ENCODE measurements around the gene SECISBP2.
"Not testable (repeated sequence)": the region's sequence is repeated elsewhere in the genome, so short reads cannot be mapped to it uniquely, and the experiment has no call there.

SECISBP2 gene

DNA sequence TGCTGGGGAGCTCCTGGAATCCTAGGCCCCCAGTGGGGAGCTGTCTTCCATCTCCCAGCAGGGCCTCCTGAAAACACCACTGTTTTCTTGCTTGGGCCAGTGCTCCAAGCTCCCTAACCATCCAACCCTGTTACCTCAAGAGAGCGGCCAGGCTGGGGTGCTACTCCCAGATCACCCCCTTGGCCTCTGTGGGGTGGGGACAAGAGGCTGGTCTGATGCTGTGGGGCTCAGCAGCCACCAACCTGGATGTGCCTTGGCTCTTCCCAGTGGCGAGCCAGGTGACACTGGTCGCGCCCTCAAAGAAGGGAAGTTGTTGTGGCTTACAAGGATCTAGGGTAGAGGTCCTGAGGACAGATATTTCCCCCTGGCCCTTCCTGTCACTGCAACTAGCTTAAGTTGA, 49.0 kb downstream of the SECISBP2 start:
- Mint-ChIP-seq H3K27me3 (no peaks in the 10 kb centered on the region), H3K9me3 (no peaks in the 10 kb centered on the region), H3K36me3 (ENCODE audit: insufficient read depth) (peaks cover 26% of the 10 kb centered on the region), H3K27ac (peak overlapping the region in 1 of 2 donors; percentile 32), H3K4me3 (no peak overlapping the region), H3K4me1 (ENCODE audit: low read depth in 2 of 2) (peaks cover 6 to 8% of the 10 kb centered on the region in 2 donors)
- DNase-seq (no peak), ATAC-seq (replicated peaks) (no peak)

DNA sequence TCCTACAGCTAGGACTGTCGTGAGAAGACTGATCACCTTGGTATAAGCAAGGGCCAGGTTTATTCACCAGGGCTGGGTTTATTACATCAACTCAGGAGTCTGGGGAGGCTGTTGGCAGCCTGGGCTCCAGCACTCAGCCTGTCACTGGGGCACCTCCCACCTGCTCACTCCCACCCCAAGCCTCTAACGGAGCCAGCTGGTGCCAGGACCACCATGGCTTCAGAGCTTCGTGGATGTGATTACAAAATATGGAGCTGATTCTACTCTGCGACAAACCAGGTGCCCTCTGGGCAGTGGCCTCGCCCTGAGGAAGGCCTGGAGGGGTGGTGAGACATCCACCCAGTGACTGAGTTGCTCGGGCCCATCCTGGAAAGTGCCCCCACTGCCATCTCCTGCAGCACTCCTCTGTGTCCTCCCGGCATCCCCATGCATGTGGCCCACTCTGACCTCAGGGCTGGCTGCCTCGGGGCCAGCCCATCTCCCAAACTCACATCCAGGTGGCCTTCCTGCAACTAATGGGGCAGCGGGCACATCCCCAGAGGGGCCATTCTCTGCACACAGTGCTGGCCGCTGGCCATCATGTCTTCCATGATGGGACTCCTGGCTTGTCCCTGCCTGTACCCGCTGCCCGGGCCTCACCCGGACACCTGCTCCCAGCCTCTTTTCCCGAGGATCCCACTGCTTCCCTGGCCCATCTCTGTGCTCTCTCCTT, 49.6 kb downstream of the SECISBP2 start:
- Mint-ChIP-seq H3K9me3 (no peaks in the 10 kb centered on the region), H3K4me3 (no peak overlapping the region), H3K27me3 (no peaks in the 10 kb centered on the region), H3K4me1 (ENCODE audit: low read depth in 2 of 2) (peaks cover 8 to 9% of the 10 kb centered on the region in 2 donors), H3K36me3 (ENCODE audit: insufficient read depth) (peaks cover 29% of the 10 kb centered on the region), H3K27ac (peak overlapping the region; percentile 22 to 32)
- DNase-seq (no peak), ATAC-seq (replicated peaks) (no peak)

DNA sequence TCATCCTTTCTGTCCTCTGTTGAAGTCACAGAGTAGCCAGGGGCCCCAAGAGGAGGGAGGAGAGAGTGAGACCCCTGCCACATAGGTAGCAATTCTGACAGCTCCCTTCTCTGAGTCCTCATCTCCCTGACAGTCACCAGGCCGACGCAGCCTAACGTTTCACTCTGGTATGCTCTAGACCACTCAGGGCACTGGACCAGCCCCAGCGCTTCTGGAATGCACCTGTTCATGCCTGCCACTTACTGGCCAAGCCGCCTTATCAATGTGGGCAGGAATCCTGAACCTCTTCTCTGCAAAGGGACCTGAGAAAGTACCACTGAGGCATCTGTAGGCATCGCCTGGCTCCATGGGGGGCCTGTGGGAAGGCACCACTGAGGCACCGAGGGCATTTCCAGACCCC, 50.2 kb downstream of the SECISBP2 start:
- ATAC-seq (replicated peaks): no peak
- Mint-ChIP-seq H3K4me1 (ENCODE audit: low read depth in 2 of 2) (peaks cover 15% of the 10 kb centered on the region in 2 donors), H3K36me3 (ENCODE audit: insufficient read depth) (peaks cover 30% of the 10 kb centered on the region), H3K27ac (peak overlapping the region; percentile 22 to 32), H3K9me3 (no peaks in the 10 kb centered on the region), H3K4me3 (no peak overlapping the region), H3K27me3 (no peaks in the 10 kb centered on the region)
- no peak for DNase-seq

DNA sequence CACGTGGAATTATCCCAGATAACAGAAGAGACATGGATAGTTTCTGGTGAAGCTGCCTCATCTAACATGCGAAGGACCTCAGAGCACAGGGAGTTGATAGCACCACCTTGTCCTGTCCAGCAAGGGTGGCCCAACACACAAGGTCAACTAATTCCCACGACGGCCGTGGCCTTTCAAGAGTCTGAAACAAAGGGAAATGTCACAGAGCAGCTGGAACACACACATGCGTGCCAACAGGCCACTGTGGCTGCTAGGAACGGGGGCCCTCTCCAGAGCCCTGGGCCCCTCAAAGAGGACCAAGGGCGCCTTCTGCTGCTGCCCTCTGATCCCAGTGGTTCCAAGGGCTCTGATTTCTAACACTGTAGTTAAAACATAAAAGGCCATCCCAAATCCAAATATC, 50.7 kb downstream of the SECISBP2 start:
- peaks cover 15% of the 10 kb centered on the region in 2 donors for H3K4me1 Mint-ChIP-seq (ENCODE audit: low read depth in 2 of 2)
- H3K4me3 Mint-ChIP-seq: no peak overlapping the region
- no peak for DNase-seq

DNA sequence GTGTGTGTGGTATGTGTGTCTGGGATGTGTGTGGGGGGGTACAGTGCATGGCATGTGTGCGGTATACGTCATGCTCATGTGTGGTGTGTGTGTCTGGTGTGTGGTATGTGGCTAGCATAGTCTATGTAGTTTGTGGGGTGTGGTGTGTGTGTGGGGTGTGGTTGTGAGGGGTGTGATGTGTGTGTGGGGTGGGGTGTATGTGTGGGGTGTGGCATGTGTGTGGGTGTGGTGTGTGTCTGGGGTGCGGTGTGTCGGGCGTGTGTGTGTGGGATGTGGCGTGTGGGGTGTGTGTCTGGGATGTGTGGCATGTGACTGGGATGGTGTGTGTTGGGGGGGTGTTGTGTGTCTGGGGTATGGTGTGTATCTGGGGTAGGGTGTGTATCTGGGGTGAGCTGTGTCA, 52.3 kb downstream of the SECISBP2 start:
- Mint-ChIP-seq H3K27ac (no peak overlapping the region), H3K4me3 (no peak overlapping the region), H3K36me3 (ENCODE audit: insufficient read depth) (peaks cover 31% of the 10 kb centered on the region), H3K27me3 (no peaks in the 10 kb centered on the region), H3K9me3 (no peaks in the 10 kb centered on the region), H3K4me1 (ENCODE audit: low read depth in 2 of 2) (peaks cover 28 to 29% of the 10 kb centered on the region in 2 donors)
- no peak for DNase-seq
- no peak for ATAC-seq (replicated peaks)

More for the DNA sequence above, 50.7 kb downstream of the SECISBP2 start:
- Mint-ChIP-seq H3K27ac (peak overlapping the region; percentile 16 to 67), H3K27me3 (no peaks in the 10 kb centered on the region), H3K36me3 (ENCODE audit: insufficient read depth) (peaks cover 26% of the 10 kb centered on the region), H3K9me3 (no peaks in the 10 kb centered on the region)
- no peak for ATAC-seq (replicated peaks)

DNA sequence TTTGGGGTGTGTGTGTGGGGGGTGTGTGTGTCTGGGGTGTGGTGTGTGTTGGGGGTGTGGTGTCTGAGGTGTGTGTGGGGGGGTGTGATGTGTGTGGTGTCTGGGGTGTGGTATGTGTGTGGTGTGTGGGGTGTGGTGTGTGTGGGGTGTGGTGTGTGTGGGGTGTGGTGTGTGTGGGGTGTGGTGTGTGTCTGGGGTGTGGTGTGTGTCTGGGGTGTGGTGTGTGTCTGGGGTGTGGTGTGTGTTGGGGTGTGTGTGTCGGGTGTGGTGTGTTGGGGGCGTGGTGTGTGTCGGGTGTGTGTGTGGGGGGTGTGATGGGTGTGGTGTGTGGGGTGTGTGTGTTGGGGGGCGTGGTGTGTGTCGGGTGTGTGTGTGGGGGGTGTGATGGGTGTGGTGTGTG, 53.5 kb downstream of the SECISBP2 start:
- not testable (repeated sequence) for H3K4me3 Mint-ChIP-seq; ATAC-seq (replicated peaks); H3K9me3 Mint-ChIP-seq; H3K27me3 Mint-ChIP-seq
- Mint-ChIP-seq H3K4me1 (ENCODE audit: low read depth in 2 of 2) (peaks cover 38 to 39% of the 10 kb centered on the region in 2 donors), H3K36me3 (ENCODE audit: insufficient read depth) (peaks cover 36% of the 10 kb centered on the region), H3K27ac (peak overlapping the region; percentile 82 to 95)
- DNase-seq: peak in 1 of 3 experiments; percentile 10

DNA sequence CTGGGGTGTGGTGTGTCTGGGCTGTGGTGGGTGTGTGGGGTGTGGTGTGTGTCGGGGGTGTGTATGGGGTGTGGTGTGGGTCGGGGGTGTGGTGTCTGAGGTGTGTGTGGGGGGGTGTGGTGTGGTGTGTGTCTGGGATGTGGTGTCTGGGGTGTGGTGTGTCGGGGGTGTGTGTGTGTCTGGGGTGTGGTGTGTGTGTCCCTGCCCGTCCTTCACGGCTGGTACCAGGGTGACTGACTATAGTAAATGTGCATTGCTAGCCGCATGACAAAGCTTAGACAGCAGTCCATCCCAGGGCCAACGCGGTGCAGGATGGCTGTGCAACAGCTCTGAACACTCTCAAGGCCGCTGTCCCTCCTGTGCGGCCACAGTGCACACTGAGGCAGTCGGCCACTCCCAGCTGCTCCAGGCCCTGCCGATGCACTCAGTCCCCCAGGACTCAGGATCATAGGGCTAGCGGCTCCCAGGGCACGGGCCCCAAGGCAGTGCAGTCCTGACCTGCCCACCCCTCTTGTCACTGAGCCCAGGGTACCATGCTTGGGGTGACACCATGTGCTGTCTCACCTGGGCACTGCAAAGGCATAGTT, 54.0 kb downstream of the SECISBP2 start:
- peak overlapping the region in 1 of 2 donors; percentile 37 for H3K4me3 Mint-ChIP-seq
- H3K4me1 Mint-ChIP-seq (ENCODE audit: low read depth in 2 of 2): peaks cover 39 to 42% of the 10 kb centered on the region in 2 donors
- DNase-seq: peak; percentile 36 to 41 (median 39)
- ATAC-seq (replicated peaks): peak; percentile 61
- peaks cover 42% of the 10 kb centered on the region for H3K36me3 Mint-ChIP-seq (ENCODE audit: insufficient read depth)
- H3K9me3 Mint-ChIP-seq: no peaks in the 10 kb centered on the region
- H3K27me3 Mint-ChIP-seq: no peaks in the 10 kb centered on the region
- H3K27ac Mint-ChIP-seq: peak overlapping the region; percentile 82 to 95

DNA sequence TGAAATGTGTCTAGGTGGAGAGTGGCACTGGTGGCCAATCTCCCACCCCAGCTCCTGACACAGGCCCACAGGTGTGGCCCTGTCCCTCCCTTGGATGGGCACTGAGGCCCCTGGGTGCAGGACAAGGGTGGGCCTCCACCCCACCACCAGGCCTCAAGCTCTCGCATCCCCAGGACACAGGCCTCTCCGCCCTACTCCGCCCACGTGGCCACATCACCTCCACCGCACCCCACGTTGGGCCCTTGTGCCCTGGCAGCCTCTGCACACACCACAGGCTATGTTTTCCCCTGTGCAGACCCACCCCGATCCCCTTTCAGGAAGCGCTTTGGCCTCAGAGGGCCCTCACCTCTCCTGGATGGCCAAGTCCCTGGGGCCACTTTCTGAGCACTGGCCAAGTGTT, 54.7 kb downstream of the SECISBP2 start:
- Mint-ChIP-seq H3K9me3 (no peaks in the 10 kb centered on the region), H3K4me1 (ENCODE audit: low read depth in 2 of 2) (peaks cover 40 to 42% of the 10 kb centered on the region in 2 donors), H3K36me3 (ENCODE audit: insufficient read depth) (peaks cover 48% of the 10 kb centered on the region), H3K27me3 (no peaks in the 10 kb centered on the region), H3K27ac (peak overlapping the region; percentile 82 to 95), H3K4me3 (no peak overlapping the region)
- DNase-seq (no peak), ATAC-seq (replicated peaks) (no peak)

DNA sequence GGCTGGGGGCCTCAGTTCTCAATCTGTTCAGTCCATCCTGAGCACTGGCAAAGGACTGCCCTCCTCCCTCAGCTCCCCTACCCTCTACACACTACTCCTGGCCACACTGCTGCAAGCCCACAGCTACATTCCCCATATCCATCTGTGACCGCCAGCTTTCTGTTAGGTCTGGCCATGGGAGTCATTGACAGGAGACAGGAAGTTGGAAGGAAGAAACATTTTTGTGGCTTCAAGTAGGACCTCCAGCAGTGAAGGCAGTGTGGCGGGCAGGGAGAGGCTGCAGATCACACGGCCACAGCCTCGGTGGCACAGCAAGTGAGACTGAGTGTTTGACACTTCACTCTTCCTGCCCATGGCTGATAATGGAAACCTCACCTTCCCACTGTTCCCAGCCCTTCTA, 55.9 kb downstream of the SECISBP2 start:
- Mint-ChIP-seq H3K27me3 (no peaks in the 10 kb centered on the region), H3K4me3 (no peak overlapping the region), H3K4me1 (ENCODE audit: low read depth in 2 of 2) (peaks cover 34 to 35% of the 10 kb centered on the region in 2 donors), H3K27ac (peak overlapping the region; percentile 69 to 95), H3K9me3 (no peaks in the 10 kb centered on the region), H3K36me3 (ENCODE audit: insufficient read depth) (peaks cover 60% of the 10 kb centered on the region)
- no peak for ATAC-seq (replicated peaks)
- DNase-seq: no peak

DNA sequence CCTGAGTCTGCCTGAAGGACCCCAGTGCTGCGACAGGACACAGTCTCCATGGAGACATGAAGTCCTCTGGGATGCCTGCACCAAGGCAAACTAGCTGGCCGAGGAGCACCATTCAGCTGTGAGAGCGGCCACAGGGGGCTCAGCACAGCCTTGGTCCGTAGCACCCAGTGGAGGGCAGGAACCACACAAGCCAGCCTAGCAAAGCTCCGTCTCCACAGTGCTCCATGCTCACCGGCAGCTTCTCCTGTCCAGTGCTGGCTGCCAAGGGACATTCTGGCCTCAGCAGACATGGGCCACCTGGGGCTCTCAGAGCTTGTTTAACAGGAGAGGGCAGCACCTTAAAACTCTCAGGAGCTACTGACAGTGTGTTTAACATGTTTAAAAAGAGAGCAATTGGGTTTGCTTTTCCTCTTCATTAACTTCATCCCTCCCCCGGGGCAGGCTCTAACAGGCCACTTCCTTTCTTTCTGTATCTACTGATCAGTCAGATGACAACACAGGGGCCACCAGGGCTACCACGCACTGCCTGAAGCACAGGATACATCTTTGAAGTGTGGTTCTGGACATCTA, 57.0 kb downstream of the SECISBP2 start:
- Mint-ChIP-seq H3K27ac (peak overlapping the region; percentile 69 to 95), H3K9me3 (no peaks in the 10 kb centered on the region), H3K36me3 (ENCODE audit: insufficient read depth) (peaks cover 69% of the 10 kb centered on the region), H3K27me3 (no peaks in the 10 kb centered on the region), H3K4me3 (no peak overlapping the region), H3K4me1 (ENCODE audit: low read depth in 2 of 2) (peaks cover 34 to 35% of the 10 kb centered on the region in 2 donors)
- ATAC-seq (replicated peaks) (peak; percentile 45), DNase-seq (peak in 1 of 3 experiments; percentile 25)

DNA sequence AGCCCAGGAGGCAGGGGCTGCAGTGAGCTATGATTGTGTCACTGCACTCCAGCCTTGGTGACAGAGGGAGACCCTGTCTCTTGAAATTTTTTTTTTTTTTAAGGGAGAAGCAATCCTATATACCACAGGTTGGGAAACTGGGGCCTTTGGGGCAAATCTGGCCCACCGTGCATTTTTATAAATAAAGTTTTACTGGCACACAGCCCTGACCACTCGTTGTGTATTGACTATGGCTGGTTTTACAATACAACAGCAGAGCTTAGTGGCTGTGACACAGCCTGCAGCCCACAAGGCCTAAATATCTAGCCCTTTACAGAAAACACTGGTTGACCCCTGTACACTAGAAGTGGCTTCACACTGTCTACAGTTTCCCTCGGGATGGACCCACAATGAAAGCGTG, 58.0 kb downstream of the SECISBP2 start:
- H3K9me3 Mint-ChIP-seq: no peaks in the 10 kb centered on the region
- ATAC-seq (replicated peaks) (no peak), DNase-seq (no peak)
- H3K27me3 Mint-ChIP-seq: no peaks in the 10 kb centered on the region
- peaks cover 34 to 35% of the 10 kb centered on the region in 2 donors for H3K4me1 Mint-ChIP-seq (ENCODE audit: low read depth in 2 of 2)
- peaks cover 79% of the 10 kb centered on the region for H3K36me3 Mint-ChIP-seq (ENCODE audit: insufficient read depth)
- H3K4me3 Mint-ChIP-seq: peak overlapping the region in 1 of 2 donors; percentile 12
- peak overlapping the region; percentile 69 to 95 for H3K27ac Mint-ChIP-seq

DNA sequence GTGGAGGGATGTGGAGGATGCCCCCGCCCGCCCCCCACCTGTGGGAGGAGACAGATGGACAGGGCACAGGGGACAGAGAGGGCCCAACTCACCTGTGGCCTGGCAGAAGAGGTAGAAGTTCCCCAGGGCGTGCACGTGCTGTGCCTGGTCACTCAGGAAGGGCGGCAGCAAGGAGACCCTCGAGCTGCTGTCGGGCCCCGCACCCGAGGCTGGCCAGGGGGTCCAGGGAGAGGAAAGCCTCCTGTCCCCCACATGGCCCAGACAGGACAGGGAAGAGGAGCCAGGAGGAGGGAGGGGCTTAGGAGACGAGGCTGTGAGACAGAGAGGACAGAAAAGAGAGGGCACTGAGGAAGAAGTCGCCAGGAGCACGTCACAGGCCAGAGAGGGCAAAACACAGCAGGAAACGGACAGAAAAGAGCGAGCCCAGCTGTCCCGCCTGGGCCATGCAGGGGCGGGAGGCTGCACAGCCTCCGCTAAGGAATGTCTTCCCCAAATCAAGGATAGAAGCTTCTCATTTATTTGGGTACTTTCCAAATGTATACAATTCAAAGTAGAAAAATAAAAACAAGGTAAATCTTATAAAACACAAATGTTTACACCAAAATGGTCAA, 58.5 kb downstream of the SECISBP2 start:
- no peaks in the 10 kb centered on the region for H3K27me3 Mint-ChIP-seq
- ATAC-seq (replicated peaks): no peak
- peaks cover 34 to 38% of the 10 kb centered on the region in 2 donors for H3K4me1 Mint-ChIP-seq (ENCODE audit: low read depth in 2 of 2)
- no peak for DNase-seq
- H3K36me3 Mint-ChIP-seq (ENCODE audit: insufficient read depth): peaks cover 82% of the 10 kb centered on the region
- H3K27ac Mint-ChIP-seq: peak overlapping the region; percentile 69 to 95
- H3K9me3 Mint-ChIP-seq: no peaks in the 10 kb centered on the region
- H3K4me3 Mint-ChIP-seq: no peak overlapping the region

DNA sequence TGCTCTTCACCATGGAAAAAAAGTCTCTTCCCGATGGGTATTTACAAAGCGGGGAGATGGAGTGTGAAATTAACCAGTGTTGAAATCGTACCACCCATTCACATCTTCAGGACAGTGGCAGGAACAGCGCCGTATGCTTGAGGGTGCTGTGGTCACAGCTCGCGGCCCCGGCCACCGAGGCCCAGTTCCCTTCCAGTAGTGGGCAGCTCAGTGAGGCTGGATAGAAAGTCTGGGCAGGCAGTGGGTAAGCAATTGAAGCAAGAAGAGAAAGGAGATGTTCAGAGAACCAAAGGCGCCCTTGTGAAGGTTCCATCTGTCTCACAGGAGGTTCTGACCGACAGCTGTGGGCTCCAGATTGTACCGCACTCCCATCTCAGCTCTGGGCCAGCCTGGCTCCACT, 59.1 kb downstream of the SECISBP2 start:
- H3K9me3 Mint-ChIP-seq: no peaks in the 10 kb centered on the region
- peaks cover 78% of the 10 kb centered on the region for H3K36me3 Mint-ChIP-seq (ENCODE audit: insufficient read depth)
- H3K4me3 Mint-ChIP-seq: no peak overlapping the region
- ATAC-seq (replicated peaks) (no peak), DNase-seq (no peak)
- H3K27me3 Mint-ChIP-seq: no peaks in the 10 kb centered on the region
- H3K4me1 Mint-ChIP-seq (ENCODE audit: low read depth in 2 of 2): peaks cover 34 to 38% of the 10 kb centered on the region in 2 donors
- H3K27ac Mint-ChIP-seq: peak overlapping the region; percentile 63 to 69

All from effector memory CD8-positive, alpha-beta T cell (primary cell).